Endothelial cell (in vitro differentiated cells): ENCODE results near the gene EBF3. TPM values are rescaled to one million over a fixed set of nuclear protein-coding genes. Genes with fewer than 3 reads are reported as not detected.

Experiments used
- DNase-seq: peaks from one replicate; pipeline ENCODE4 v3.0.0; 2021; ENCODE audit warnings: low spot score
- H3K27ac Mint-ChIP-seq: one replicate; pipeline ENCODE4 v1.8.0; 2021; ENCODE audit warnings: mixed read lengths, inconsistent platforms; ENCODE audit not compliant: unreplicated experiment
- H3K27me3 Mint-ChIP-seq: one replicate; pipeline ENCODE4 v1.8.0; 2021; ENCODE audit warnings: mild to moderate bottlenecking, moderate library complexity, mixed read lengths, inconsistent platforms; ENCODE audit not compliant: unreplicated experiment
- H3K36me3 Mint-ChIP-seq: one replicate; pipeline ENCODE4 v1.8.0; 2021; ENCODE audit warnings: mild to moderate bottlenecking, low read depth, mixed read lengths, inconsistent platforms; ENCODE audit not compliant: unreplicated experiment
- H3K4me1 Mint-ChIP-seq: one replicate; pipeline ENCODE4 v1.8.0; 2021; ENCODE audit warnings: mild to moderate bottlenecking, mixed read lengths, inconsistent platforms; ENCODE audit not compliant: unreplicated experiment
- H3K4me3 Mint-ChIP-seq: one replicate; pipeline ENCODE4 v1.8.0; 2021; ENCODE audit warnings: mild to moderate bottlenecking, mixed read lengths, inconsistent platforms; ENCODE audit not compliant: unreplicated experiment
- H3K9me3 Mint-ChIP-seq: one replicate; pipeline ENCODE4 v1.8.0; 2021; ENCODE audit warnings: mixed read lengths, inconsistent platforms; ENCODE audit not compliant: unreplicated experiment
- CTCF ChIP-seq: fragments of 200-600 bp; sonication (generic); IDR thresholded peaks from one replicate; pipeline ENCODE4 v1.5.0; 2021; ENCODE audit warnings: antibody characterized with exemption; ENCODE audit not compliant: unreplicated experiment
- total RNA-seq: library from RNA; stranded (reverse); fragmentation: NEBNext Ultra II Directional; extraction: Animal tissue kit (Norgen Biotek cat#: 25700); gene quantifications from one replicate; pipeline ENCODE4 v1.2.1, GENCODE V29; 2021; ENCODE audit not compliant: unreplicated experiment

Gene EBF3
- total RNA-seq, 1 donor from 2014 or later = 1.3 TPM

DNA sequence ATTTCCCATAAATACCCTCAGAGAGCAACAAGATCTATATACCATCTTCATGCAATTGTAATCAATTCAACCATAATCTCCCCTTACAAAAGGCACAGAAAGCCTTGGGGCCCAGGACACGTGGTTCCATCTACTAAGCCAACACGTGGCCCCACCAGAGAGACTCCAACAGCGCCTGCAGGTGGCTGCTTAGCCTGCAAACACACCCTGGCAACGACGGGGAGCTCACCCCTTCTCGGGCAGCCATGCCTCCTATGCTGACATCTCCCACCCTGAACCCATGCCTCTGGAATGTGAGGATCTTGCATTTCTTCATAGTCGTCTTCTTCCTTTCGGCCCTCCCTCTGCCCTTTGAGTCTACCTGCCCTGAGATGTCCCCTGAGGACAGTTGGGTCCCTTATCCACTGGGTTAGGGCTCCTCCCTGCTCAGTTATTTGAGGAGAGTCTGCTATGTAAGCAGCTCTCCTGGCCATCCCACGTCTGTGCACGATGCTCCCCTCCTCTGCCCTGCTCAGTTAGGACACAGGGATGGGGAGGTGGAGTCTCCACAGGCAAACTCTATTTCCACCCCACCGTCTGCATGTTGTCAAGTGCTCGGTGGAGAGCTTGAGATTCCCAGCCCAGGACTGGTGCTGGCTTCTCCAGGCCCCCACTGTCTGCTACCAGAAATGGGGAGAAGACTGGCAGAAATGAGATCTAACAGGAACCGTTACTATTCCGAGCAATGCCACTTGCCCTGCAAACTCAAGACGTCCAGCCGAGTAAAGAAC is 36.5 kb downstream of the EBF3 start:
- H3K36me3 Mint-ChIP-seq = no peaks in the 10 kb centered on the region
- no peaks in the 10 kb centered on the region for H3K9me3 Mint-ChIP-seq
- DNase-seq = no peak
- no peak overlapping the region for H3K4me3 Mint-ChIP-seq
- no peaks in the 10 kb centered on the region for H3K4me1 Mint-ChIP-seq
- TF ChIP-seq CTCF = no peak
- H3K27me3 Mint-ChIP-seq = peaks cover 2% of the 10 kb centered on the region
- no peak overlapping the region for H3K27ac Mint-ChIP-seq

- H3K4me3 Mint-ChIP-seq = no peak overlapping the region
- no peak overlapping the region for H3K27ac Mint-ChIP-seq
- no peaks in the 10 kb centered on the region for H3K9me3 Mint-ChIP-seq
- TF ChIP-seq CTCF = no peak
- no peak for DNase-seq
- H3K4me1 Mint-ChIP-seq = no peaks in the 10 kb centered on the region
- H3K27me3 Mint-ChIP-seq = peaks cover 2% of the 10 kb centered on the region
- H3K36me3 Mint-ChIP-seq = no peaks in the 10 kb centered on the region
These were observed 37.7 kb downstream of the EBF3 start for GRCh38 chr10:129926066-129927055.

GRCh38 chr10:129924375-129925085 is 39.5 kb downstream of the EBF3 start:
- H3K4me3 Mint-ChIP-seq = no peak overlapping the region
- no peaks in the 10 kb centered on the region for H3K9me3 Mint-ChIP-seq
- TF ChIP-seq CTCF = no peak
- no peak overlapping the region for H3K27ac Mint-ChIP-seq
- DNase-seq = no peak
- H3K36me3 Mint-ChIP-seq = no peaks in the 10 kb centered on the region
- H3K4me1 Mint-ChIP-seq = no peaks in the 10 kb centered on the region
- H3K27me3 Mint-ChIP-seq = peaks cover 5% of the 10 kb centered on the region

GRCh38 chr10:129922598-129923123 is 41.4 kb downstream of the EBF3 start:
- H3K9me3 Mint-ChIP-seq = no peaks in the 10 kb centered on the region
- no peak overlapping the region for H3K4me3 Mint-ChIP-seq
- H3K27me3 Mint-ChIP-seq = peaks cover 5% of the 10 kb centered on the region
- H3K4me1 Mint-ChIP-seq = no peaks in the 10 kb centered on the region
- H3K27ac Mint-ChIP-seq = no peak overlapping the region
- H3K36me3 Mint-ChIP-seq = no peaks in the 10 kb centered on the region
- no peak for TF ChIP-seq CTCF
- DNase-seq = no peak
